ENCODE results near the gene HSPB6. TPM values are rescaled to one million over a fixed set of nuclear protein-coding genes. Genes with fewer than 3 reads are reported as not detected.

Gene HSPB6
- total and polyA plus RNA-seq, 9 donors: 44.9 to 434 (median 232) TPM

DNA sequence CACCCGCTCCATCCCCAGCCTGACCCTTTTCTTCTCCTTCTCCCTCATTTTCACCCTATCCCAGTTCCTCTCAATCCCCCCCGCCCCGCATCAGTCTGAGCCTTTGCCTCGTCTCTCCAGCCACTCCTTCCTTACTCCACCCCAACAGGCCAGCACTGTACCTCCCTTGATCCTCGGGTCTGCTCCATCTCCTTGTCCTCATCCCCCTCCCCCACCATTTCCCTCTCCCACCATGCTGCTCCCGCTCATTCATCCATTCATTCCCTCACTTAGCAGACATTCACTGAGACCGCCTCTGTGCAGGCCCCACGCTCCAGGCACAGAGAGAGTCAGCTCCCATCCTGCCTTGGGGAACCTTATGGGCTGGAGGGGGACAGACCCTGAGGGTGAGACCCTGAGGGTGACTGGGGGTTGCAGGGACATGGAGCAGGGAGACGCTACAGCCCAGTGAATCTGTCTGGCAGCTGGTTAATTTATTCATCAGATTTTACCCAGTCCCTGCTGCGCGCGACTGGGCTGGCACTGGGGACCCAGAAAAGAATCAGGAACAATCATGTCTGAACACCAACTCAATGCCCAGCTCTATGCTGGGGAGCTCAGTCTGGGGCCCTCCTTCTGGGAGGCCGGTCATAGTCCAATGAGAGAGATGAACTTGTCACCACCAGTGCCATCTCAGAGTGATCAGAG lies 19.4 kb upstream of the HSPB6 start:
- intact Hi-C loops (cut with DNase I): loop anchor here in 1 of 4 donors (5.0 kb wide), 1 partner anchor 156 kb away; no protein-coding TSS in a partner anchor
- H3K4me3 ChIP-seq: peak overlapping the region; percentile 85
- no peaks in the 10 kb centered on the region for H3K36me3 ChIP-seq
- 48 to 49% (median 49%) methylated on average over 13 of the region's 13 CpGs for whole genome bisulfite sequencing, 3 donors
- peaks cover 7% of the 10 kb centered on the region for H3K4me1 ChIP-seq (ENCODE audit: insufficient read depth)
- H3K27ac ChIP-seq: no peak overlapping the region
- no peaks in the 10 kb centered on the region for H3K9me3 ChIP-seq
- H3K27me3 ChIP-seq: no peaks in the 10 kb centered on the region
- TF ChIP-seq EP300 (IDR thresholded peaks at IDR 0.05): no peak
- no peak for TF ChIP-seq CTCF (IDR thresholded peaks at IDR 0.05)
- no peak for TF ChIP-seq POLR2A (IDR thresholded peaks at IDR 0.05)
- peak in 1 of 5 donors; percentile 38 for DNase-seq

GRCh38 chr19:35775298-35776101 lies 18.7 kb upstream of the HSPB6 start, which contains the start of gene ARHGAP33:
Gene ARHGAP33 (plus strand): TSS chr19:35775564. CDS start chr19:35775659, 95 bp downstream.
- TF ChIP-seq CTCF (IDR thresholded peaks at IDR 0.05) (no peak), EP300 (IDR thresholded peaks at IDR 0.05) (no peak), POLR2A (IDR thresholded peaks at IDR 0.05) (no peak)
- no peaks in the 10 kb centered on the region for H3K27me3 ChIP-seq
- H3K36me3 ChIP-seq: no peaks in the 10 kb centered on the region
- intact Hi-C loops (cut with DNase I): loop anchor here in 1 of 4 donors (5.0 kb wide), 1 partner anchor 157 kb away; no protein-coding TSS in a partner anchor
- H3K4me3 ChIP-seq: peak within 1 kb of the TSS; percentile 85
- H3K4me1 ChIP-seq (ENCODE audit: insufficient read depth): peaks cover 7% of the 10 kb centered on the region
- no peak within 1 kb of the TSS for H3K27ac ChIP-seq
- no peaks in the 10 kb centered on the region for H3K9me3 ChIP-seq
- peak; percentile 99 to 100 (median 100) for DNase-seq
- 1% methylated on average over 46 to 82 of the region's 82 CpGs for WGBS, 3 donors

DNA sequence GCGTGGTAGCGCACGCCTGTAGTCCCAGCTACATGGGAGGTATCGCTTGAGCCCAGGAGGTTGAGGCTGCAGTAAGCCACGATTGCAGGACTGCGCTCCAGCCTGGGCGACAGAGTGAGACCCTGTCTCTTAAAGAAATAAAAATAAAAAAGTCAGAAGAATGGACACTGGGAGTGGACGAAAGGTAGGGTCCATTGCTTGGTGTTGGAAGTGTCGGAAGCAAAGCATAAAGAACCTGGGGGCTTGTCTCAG lies 18.1 kb upstream of the HSPB6 start:
- H3K4me3 ChIP-seq: peak overlapping the region; percentile 85
- peaks cover 7% of the 10 kb centered on the region for H3K4me1 ChIP-seq (ENCODE audit: insufficient read depth)
- no peaks in the 10 kb centered on the region for H3K27me3 ChIP-seq
- TF ChIP-seq CTCF (IDR thresholded peaks at IDR 0.05) (no peak), EP300 (IDR thresholded peaks at IDR 0.05) (no peak), POLR2A (IDR thresholded peaks at IDR 0.05) (no peak)
- no peaks in the 10 kb centered on the region for H3K36me3 ChIP-seq
- no peaks in the 10 kb centered on the region for H3K9me3 ChIP-seq
- WGBS, 3 donors: 11 to 19% (median 17%) methylated on average over 9 of the region's 9 CpGs
- intact Hi-C loops (cut with DNase I): loop anchor here in 1 of 4 donors (5.0 kb wide), 1 partner anchor 157 kb away; no protein-coding TSS in a partner anchor
- no peak for DNase-seq
- no peak overlapping the region for H3K27ac ChIP-seq

DNA sequence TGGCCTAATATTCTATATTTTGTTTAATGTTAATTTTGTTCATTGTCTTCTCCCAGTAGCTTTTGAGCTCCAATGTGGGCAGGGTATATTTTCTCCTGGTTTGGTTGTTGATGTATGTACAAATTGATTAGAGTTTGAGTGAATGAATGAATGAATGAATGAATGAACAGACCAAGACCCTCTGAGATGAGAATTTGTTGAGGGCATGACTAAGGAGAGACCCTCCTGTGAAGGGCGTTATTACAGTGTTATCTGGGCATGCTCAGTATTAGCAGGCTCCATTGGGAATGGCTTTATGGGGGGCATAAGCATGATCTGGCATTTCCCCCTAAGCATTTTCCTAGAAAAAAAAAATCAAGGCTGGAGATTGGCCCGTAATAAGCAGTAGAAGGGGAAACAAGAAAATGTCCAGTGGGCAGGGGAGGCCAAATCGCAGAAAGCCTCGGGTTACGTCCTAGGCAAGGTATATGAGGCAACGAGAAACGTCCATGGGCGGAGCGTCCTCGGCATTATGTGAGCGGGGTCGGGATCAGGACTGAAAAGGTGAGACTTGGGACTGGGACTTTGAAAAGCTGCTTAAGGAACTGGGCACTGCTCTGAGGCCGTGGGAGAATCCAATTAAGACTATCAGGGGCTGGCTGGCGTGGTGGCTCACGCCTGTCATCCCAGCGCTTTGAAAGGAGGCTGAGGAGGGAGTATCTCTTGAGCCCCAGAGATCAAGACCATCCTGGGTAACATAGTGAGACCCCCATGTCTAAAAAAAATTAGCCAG lies 17.6 kb upstream of the HSPB6 start:
- intact Hi-C loops (cut with DNase I): loop anchor here in 1 of 4 donors (5.0 kb wide), 1 partner anchor 158 kb away; no protein-coding TSS in a partner anchor
- peak overlapping the region; percentile 85 for H3K4me3 ChIP-seq

More for the DNA sequence above, 17.6 kb upstream of the HSPB6 start:
- Histone ChIP-seq H3K27me3 (no peaks in the 10 kb centered on the region), H3K4me1 (ENCODE audit: insufficient read depth) (peaks cover 7% of the 10 kb centered on the region), H3K27ac (no peak overlapping the region), H3K36me3 (no peaks in the 10 kb centered on the region), H3K9me3 (no peaks in the 10 kb centered on the region)
- no peak for TF ChIP-seq EP300 (IDR thresholded peaks at IDR 0.05)
- no peak for TF ChIP-seq POLR2A (IDR thresholded peaks at IDR 0.05)
- no peak for TF ChIP-seq CTCF (IDR thresholded peaks at IDR 0.05)
- DNase-seq: peak in 1 of 5 donors; percentile 41
- WGBS, 3 donors: 31 to 38% (median 35%) methylated on average over 16 of the region's 16 CpGs

All from ovary (tissue), 9 donors.